Activated T-cell treated with anti-CD3 and anti-CD28 coated beads, Interleukin-2, amount 50 U/mL, for 48 hours (primary cell): Measurements from ENCODE around the gene USP15.

Experiments
- DNase-seq, 2 experiments: peaks; one replicate each; pipeline ENCODE4 v3.0.0-alpha.2; 2020

USP15 gene

GRCh38 chr12:62258941-62259630 lies 1.1 kb upstream of the USP15 start:
- no peak for DNase-seq

- no peak for DNase-seq
These were observed 592 bp upstream of the USP15 start for GRCh38 chr12:62259631-62259992.

- peak; percentile 67 to 70 for DNase-seq
These were observed 804 bp downstream of the USP15 start for GRCh38 chr12:62260733-62261683.

- no peak for DNase-seq
These were observed 1.8 kb downstream of the USP15 start for GRCh38 chr12:62261876-62262517.

GRCh38 chr12:62263232-62263631 lies 3.0 kb downstream of the USP15 start:
- DNase-seq, result no peak

- DNase-seq, result peak; percentile 27 to 31
These were observed 3.8 kb downstream of the USP15 start for GRCh38 chr12:62263966-62264365.

GRCh38 chr12:62264706-62265105 lies 4.5 kb downstream of the USP15 start:
- DNase-seq, result no peak

GRCh38 chr12:62265511-62265910 lies 5.3 kb downstream of the USP15 start:
- no peak for DNase-seq

GRCh38 chr12:62267026-62267425 lies 6.8 kb downstream of the USP15 start:
- DNase-seq, result no peak

- no peak for DNase-seq
These were observed 7.3 kb downstream of the USP15 start for GRCh38 chr12:62267480-62267879.

GRCh38 chr12:62268956-62269355 lies 8.8 kb downstream of the USP15 start:
- no peak for DNase-seq

GRCh38 chr12:62269464-62270228 lies 9.4 kb downstream of the USP15 start:
- DNase-seq, result no peak

- no peak for DNase-seq
These were observed 10.2 kb downstream of the USP15 start for GRCh38 chr12:62270384-62270783.

GRCh38 chr12:62270872-62271271 lies 10.7 kb downstream of the USP15 start:
- no peak for DNase-seq

- DNase-seq, result no peak
These were observed 12.8 kb downstream of the USP15 start for GRCh38 chr12:62272936-62273552.

- no peak for DNase-seq
These were observed 13.6 kb downstream of the USP15 start for GRCh38 chr12:62273724-62274380.

- DNase-seq, result no peak
These were observed 17.8 kb downstream of the USP15 start for GRCh38 chr12:62278022-62278421.

GRCh38 chr12:62279058-62279457 lies 18.9 kb downstream of the USP15 start:
- DNase-seq, result no peak

- DNase-seq, result no peak
These were observed 19.8 kb downstream of the USP15 start for GRCh38 chr12:62279961-62280360.

GRCh38 chr12:62282057-62282774 lies 22.0 kb downstream of the USP15 start:
- no peak for DNase-seq

GRCh38 chr12:62284749-62285148 lies 24.5 kb downstream of the USP15 start:
- DNase-seq, result no peak
